ENCODE measurements around the gene SPRR1B. TPM values are rescaled to one million over a fixed set of nuclear protein-coding genes. Genes with fewer than 3 reads are reported as not detected.

Gene SPRR1B
- total and polyA plus RNA-seq, 2 of the 13 experiments (the other 11 are each of a cell fraction or from before 2014, with no cell fraction given), result not detected

- H3K9ac ChIP-seq (ENCODE audit: insufficient read depth, low read depth, low read length), result no peak overlapping the region
- no TSS peak for BruUV-seq (replicated peaks)
- no peaks in the 10 kb centered on the region for H3K79me2 ChIP-seq (ENCODE audit: insufficient read depth, low read length)
- ChIA-PET POLR2A (no interaction called here), CTCF (ENCODE audit: low intra/inter-chr PET ratio, low total read pairs) (no interaction called here)
- no peaks in the 10 kb centered on the region for H3K4me1 ChIP-seq (ENCODE audit: insufficient read depth, low read length)
- H4K20me1 ChIP-seq (ENCODE audit: insufficient read depth, low read length), result no peaks in the 10 kb centered on the region
- no peak for DNase-seq (ENCODE audit: low spot score)
- in situ Hi-C loops (cut with HindIII; ENCODE audit: extremely low pct_ligation_motif_present, low pct_unique_long_range_greater_than_20kb), result no loop called here
- TF ChIP-seq MYPOP (CRISPR knock-in tag; IDR thresholded peaks at IDR 0.05), result no peak
- no peak for TF ChIP-seq ZNF615 (CRISPR knock-in tag; IDR thresholded peaks at IDR 0.05; ENCODE audit: borderline replicate concordance)
- no peak for TF ChIP-seq ZBTB25 (CRISPR knock-in tag; IDR thresholded peaks at IDR 0.05)
- TF ChIP-seq ZFY (CRISPR knock-in tag; IDR thresholded peaks at IDR 0.05), result no peak
- no peak for TF ChIP-seq ZNF564 (CRISPR knock-in tag; IDR thresholded peaks at IDR 0.05)
- no peak for TF ChIP-seq ZNF350 (CRISPR knock-in tag; IDR thresholded peaks at IDR 0.05; ENCODE audit: borderline replicate concordance, low read depth)
- no peak for TF ChIP-seq RBM39 (IDR thresholded peaks at IDR 0.05; ENCODE audit: low read depth, low read length, poor library complexity, severe bottlenecking)
- no peak for TF ChIP-seq ZNF260 (CRISPR knock-in tag; IDR thresholded peaks at IDR 0.05; ENCODE audit: borderline replicate concordance, low read depth)
- no peaks in the 10 kb centered on the region for H3K9me3 ChIP-seq (ENCODE audit: low read length)
- H3K36me3 ChIP-seq (replicated peaks in 1 of 2; ENCODE audit: control insufficient read depth in 1 of 2, insufficient read depth in 2 of 2, low read length in 2 of 2), result no peaks in the 10 kb centered on the region
- no peak for ATAC-seq
- no peak overlapping the region for H3K27ac ChIP-seq (ENCODE audit: extremely low read length, insufficient read depth, low read length)
- FAIRE-seq, result no peak
- intact Hi-C loops (cut with micrococcal nuclease; ENCODE audit: unreplicated experiment), result no loop called here
- no peak overlapping the region for H2AFZ ChIP-seq (ENCODE audit: low read length)
- H3K27me3 ChIP-seq (ENCODE audit: control insufficient read depth in 1 of 2, insufficient read depth in 2 of 2, low read length in 2 of 2), result no peaks in the 10 kb centered on the region
- H3K4me3 ChIP-seq (replicated peaks in 1 of 3; ENCODE audit: insufficient read depth in 1 of 3, low read depth in 2 of 3, low read length in 3 of 3), result no peak overlapping the region
- H3K4me2 ChIP-seq (ENCODE audit: low read depth, low read length), result no peak overlapping the region
Observed at GRCh38 chr1:152983234-152983633, 47.8 kb upstream of the SPRR1B start.
